Thyroid gland (tissue), 4 donors: ENCODE results near the gene PDGFRA. TPM values are rescaled to one million over a fixed set of nuclear protein-coding genes. Genes with fewer than 3 reads are reported as not detected.

Source experiments
- DNase-seq, 2 donors: peaks; one replicate each; pipeline ENCODE4 v3.0.0-alpha.2; 2019
- H3K27ac ChIP-seq, 3 donors: fragments of 200-600 bp; sonication (generic); 1 replicate in 2 of 3; 2 replicates in 1 of 3; pipeline ENCODE4 v1.5.1; 2016 to 2019; ENCODE audit warnings: mild to moderate bottlenecking in 1 of 3, moderate library complexity in 1 of 3
- H3K27me3 ChIP-seq: fragments of 200-600 bp; sonication (generic); one replicate; pipeline ENCODE4 v1.5.1; 2019
- H3K36me3 ChIP-seq, 2 donors: fragments of 200-600 bp; sonication (generic); one replicate each; pipeline ENCODE4 v1.5.1; 2016 to 2019
- H3K4me1 ChIP-seq, 2 donors: fragments of 200-600 bp; sonication (generic); one replicate each; pipeline ENCODE4 v1.5.1; 2017 to 2019
- H3K4me3 ChIP-seq, 3 donors: fragments of 200-600 bp; sonication (generic); replicated peaks in 1 of 3; 1 replicate in 2 of 3; 2 replicates in 1 of 3; pipeline ENCODE4 v1.5.1; 2016; ENCODE audit warnings: mild to moderate bottlenecking in 1 of 3
- H3K9me3 ChIP-seq: fragments of 200-600 bp; sonication (generic); one replicate; pipeline ENCODE4 v1.5.1; 2017
- POLR2A ChIP-seq, 2 donors: fragments of 450-650 bp; IDR thresholded peaks; one replicate each; pipeline ENCODE4 v1.6.1; 2017; ENCODE audit warnings: antibody characterized with exemption in 2 of 2, mild to moderate bottlenecking in 2 of 2, moderate library complexity in 1 of 2
- WGBS, 2 donors: methylation state at CpG; one replicate each; pipeline ENCODE4 v1.1.5; 2017; 5-methylcytosine and 5-hydroxymethylcytosine counted together
- intact Hi-C: fragments of 100-400 bp; cut with DNase I; formaldehyde crosslinking; loops from one replicate; pipeline ENCODE4 v1.15.1; 2023
- total RNA-seq, 4 donors: library from RNA; depleted of rRNA; stranded (reverse); fragments of >200 nt; gene quantifications; one replicate each; pipeline ENCODE4 v1.2.3, GENCODE V29; 2016
- TF ChIP-seq, protein P1 (sequence below), 6 experiments: fragments of 200-600 bp in 3 of 6; fragments of 450-650 bp in 3 of 6; sonication (generic) in 3 of 6; IDR thresholded peaks; one replicate each; pipeline ENCODE4 v1.5.1; 2016 to 2019; ENCODE audit warnings: antibody characterized with exemption in 6 of 6, mild to moderate bottlenecking in 2 of 6, inconsistent platforms in 1 of 6, moderate library complexity in 1 of 6

Gene PDGFRA
- total RNA-seq, 4 donors from 2014 or later: 33.1 to 108 (median 64.3) TPM

DNA sequence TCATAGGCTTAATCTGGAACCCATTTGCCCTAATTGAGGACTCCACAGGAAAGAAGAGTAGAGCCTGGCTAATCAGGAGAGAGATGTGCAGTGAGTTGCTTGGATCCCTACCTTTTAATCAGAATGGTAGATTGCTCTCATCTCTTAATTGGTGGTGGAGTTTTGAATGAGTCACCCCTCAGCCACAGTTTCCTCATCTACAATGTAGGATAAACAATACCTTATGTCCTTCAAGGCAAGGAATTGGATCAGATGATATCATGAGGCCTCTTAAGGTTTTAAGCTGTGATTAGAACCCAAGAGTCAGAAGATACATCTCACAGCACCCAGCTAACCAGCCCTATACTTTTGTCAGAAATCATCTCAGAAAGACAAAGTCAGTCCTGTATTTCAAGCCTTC, 39.1 kb downstream of the PDGFRA start:
- H3K4me3 ChIP-seq: no peak overlapping the region
- H3K27me3 ChIP-seq: no peaks in the 10 kb centered on the region
- H3K9me3 ChIP-seq: no peaks in the 10 kb centered on the region
- no peak for DNase-seq
- H3K36me3 ChIP-seq: no peaks in the 10 kb centered on the region
- TF ChIP-seq POLR2A (IDR thresholded peaks at IDR 0.05): no peak
- TF ChIP-seq, protein P1, sequence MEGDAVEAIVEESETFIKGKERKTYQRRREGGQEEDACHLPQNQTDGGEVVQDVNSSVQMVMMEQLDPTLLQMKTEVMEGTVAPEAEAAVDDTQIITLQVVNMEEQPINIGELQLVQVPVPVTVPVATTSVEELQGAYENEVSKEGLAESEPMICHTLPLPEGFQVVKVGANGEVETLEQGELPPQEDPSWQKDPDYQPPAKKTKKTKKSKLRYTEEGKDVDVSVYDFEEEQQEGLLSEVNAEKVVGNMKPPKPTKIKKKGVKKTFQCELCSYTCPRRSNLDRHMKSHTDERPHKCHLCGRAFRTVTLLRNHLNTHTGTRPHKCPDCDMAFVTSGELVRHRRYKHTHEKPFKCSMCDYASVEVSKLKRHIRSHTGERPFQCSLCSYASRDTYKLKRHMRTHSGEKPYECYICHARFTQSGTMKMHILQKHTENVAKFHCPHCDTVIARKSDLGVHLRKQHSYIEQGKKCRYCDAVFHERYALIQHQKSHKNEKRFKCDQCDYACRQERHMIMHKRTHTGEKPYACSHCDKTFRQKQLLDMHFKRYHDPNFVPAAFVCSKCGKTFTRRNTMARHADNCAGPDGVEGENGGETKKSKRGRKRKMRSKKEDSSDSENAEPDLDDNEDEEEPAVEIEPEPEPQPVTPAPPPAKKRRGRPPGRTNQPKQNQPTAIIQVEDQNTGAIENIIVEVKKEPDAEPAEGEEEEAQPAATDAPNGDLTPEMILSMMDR (IDR thresholded peaks at IDR 0.05): no peak
- H3K4me1 ChIP-seq: no peaks in the 10 kb centered on the region
- no peak overlapping the region for H3K27ac ChIP-seq
- intact Hi-C loops: no loop called here

DNA sequence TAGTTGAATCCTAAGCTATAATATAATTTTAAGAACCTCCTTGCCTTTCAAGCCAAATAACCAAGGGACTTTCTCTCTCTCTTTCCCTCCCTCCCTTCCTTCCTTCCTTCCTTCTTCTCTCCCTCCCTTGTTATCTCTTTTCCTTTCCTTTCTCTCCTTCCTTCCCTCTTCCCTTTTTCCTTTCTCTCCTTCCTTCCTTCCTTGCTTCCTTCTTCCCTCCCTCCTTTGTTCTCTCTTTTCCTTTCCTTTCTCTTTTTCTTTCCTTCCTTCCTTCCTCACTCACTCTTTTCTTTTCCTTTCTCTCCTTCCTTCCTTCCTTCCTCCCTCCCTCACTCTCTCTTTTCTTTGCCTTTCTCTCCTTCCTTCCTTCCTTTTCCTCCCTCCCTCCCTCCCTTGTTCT, 42.4 kb downstream of the PDGFRA start:
- H3K9me3 ChIP-seq: no peaks in the 10 kb centered on the region
- TF ChIP-seq, protein P1 (IDR thresholded peaks at IDR 0.05): no peak
- no peak for TF ChIP-seq POLR2A (IDR thresholded peaks at IDR 0.05)
- H3K4me3 ChIP-seq: no peak overlapping the region
- no peak for DNase-seq
- no peaks in the 10 kb centered on the region for H3K27me3 ChIP-seq
- H3K36me3 ChIP-seq: no peaks in the 10 kb centered on the region
- peaks cover 0 to 4% of the 10 kb centered on the region in 2 donors for H3K4me1 ChIP-seq
- intact Hi-C loops: no loop called here
- no peak overlapping the region for H3K27ac ChIP-seq

DNA sequence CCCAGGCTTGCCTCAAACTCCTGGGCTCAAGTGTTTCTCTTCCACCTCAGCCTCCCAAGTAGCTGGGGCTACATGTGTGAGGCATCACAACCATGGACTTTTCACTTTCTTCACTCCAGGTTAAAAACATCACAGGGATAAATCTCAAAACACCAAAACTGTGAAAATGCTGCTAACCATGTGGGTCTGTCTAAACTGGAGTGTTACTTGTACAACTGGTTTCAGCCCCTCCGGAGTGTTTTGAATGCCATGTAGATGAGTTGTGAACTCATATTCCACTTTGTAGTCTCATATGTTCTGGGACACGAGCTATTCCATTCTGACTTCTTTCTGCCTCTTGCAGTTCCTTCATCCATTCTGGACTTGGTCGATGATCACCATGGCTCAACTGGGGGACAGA, 43.0 kb downstream of the PDGFRA start:
- Histone ChIP-seq H3K27ac (no peak overlapping the region), H3K9me3 (no peaks in the 10 kb centered on the region), H3K36me3 (no peaks in the 10 kb centered on the region), H3K4me1 (peaks cover 0 to 10% of the 10 kb centered on the region in 2 donors), H3K4me3 (no peak overlapping the region), H3K27me3 (no peaks in the 10 kb centered on the region)
- intact Hi-C loops: no loop called here
- no peak for TF ChIP-seq POLR2A (IDR thresholded peaks at IDR 0.05)
- TF ChIP-seq, protein P1 (IDR thresholded peaks at IDR 0.05): no peak
- DNase-seq: no peak
- 88 to 89% methylated on average over 3 of the region's 3 CpGs for WGBS, 2 donors

DNA sequence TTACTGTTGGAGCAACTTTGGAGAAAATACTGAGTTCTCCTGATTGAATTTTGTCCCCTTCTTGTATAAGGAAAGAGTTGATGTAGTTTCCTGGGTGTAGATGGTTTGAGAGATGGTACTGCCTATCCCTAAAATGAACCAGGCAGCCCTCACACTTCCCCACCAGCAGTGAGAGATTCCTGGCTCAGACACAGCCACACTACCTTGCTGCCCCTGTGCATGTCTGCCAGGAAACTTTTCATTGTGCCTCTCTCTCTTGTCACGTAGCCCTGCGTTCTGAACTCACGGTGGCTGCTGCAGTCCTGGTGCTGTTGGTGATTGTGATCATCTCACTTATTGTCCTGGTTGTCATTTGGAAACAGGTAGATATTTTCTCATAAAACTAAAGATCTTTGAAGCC, 45.2 kb downstream of the PDGFRA start:
- no peak for DNase-seq
- Histone ChIP-seq H3K27me3 (no peaks in the 10 kb centered on the region), H3K4me1 (peaks cover 0 to 19% of the 10 kb centered on the region in 2 donors), H3K27ac (no peak overlapping the region), H3K4me3 (no peak overlapping the region), H3K9me3 (no peaks in the 10 kb centered on the region), H3K36me3 (no peaks in the 10 kb centered on the region)
- intact Hi-C loops: no loop called here
- 93% methylated on average over 3 of the region's 3 CpGs for WGBS, 2 donors
- no peak for TF ChIP-seq POLR2A (IDR thresholded peaks at IDR 0.05)
- TF ChIP-seq, protein P1 (IDR thresholded peaks at IDR 0.05): no peak

DNA sequence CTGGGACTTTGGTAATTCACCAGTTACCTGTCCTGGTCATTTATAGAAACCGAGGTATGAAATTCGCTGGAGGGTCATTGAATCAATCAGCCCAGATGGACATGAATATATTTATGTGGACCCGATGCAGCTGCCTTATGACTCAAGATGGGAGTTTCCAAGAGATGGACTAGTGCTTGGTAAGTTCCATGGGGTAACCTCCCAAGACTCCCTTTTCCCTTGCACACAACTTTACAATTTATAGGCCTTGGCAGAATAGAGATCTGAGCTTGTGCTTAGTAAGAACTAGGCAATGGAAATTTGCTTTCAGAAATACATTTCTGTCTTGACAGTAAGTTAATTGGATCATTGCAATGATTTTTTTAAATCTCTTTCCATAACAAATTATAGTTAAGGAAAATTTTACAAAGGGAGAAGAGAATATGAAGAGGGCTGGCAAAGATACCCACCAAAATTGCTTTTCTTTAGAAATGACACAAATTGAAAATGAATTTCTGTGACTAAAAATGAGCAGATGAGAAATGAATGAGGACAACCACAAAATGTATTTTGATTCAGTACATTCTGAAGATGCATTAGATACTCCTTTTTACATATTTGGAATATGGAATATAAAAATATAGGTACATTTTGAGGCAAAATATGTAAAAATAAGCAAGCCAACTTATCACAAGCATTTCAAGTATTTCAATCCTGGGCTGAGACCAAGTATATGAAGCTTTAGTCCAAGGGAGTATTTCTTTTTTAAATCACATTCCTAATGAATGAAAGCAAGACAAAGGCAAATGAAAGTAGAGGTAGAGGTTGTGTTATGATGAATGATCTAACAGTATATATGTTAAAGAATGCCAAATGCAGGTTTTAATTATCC, 45.9 kb downstream of the PDGFRA start:
- H3K4me1 ChIP-seq: peaks cover 0 to 22% of the 10 kb centered on the region in 2 donors
- no peak for TF ChIP-seq POLR2A (IDR thresholded peaks at IDR 0.05)
- TF ChIP-seq, protein P1 (IDR thresholded peaks at IDR 0.05): no peak
- H3K4me3 ChIP-seq: no peak overlapping the region
- no peak for DNase-seq
- 81 to 93% methylated on average over 3 of the region's 3 CpGs for WGBS, 2 donors
- no peaks in the 10 kb centered on the region for H3K27me3 ChIP-seq
- intact Hi-C loops: no loop called here
- no peaks in the 10 kb centered on the region for H3K9me3 ChIP-seq
- no peak overlapping the region for H3K27ac ChIP-seq
- H3K36me3 ChIP-seq: no peaks in the 10 kb centered on the region
